B cell (primary cell): Measurements from ENCODE around the gene ME1. TPM values are rescaled to one million over a fixed set of nuclear protein-coding genes. Genes with fewer than 3 reads are reported as not detected.

Experiments
- ATAC-seq: fragments of 200-7000 bp; cut with Tn5 transposase; one replicate; pipeline ENCODE4 v1.10.0; 2021; ENCODE audit warnings: low read depth, mild to moderate bottlenecking, moderate number of reproducible peaks, moderate library complexity
- CTCF ChIA-PET: fragments of 350-600 bp; sonication (Branson Sonifier 250); formaldehyde crosslinking; loops from one replicate; lab custom pipeline; 2021; ENCODE audit warnings: antibody characterized with exemption, inconsistent platforms; lab: Charles Lee
- POLR2A ChIA-PET: fragments of 350-600 bp; sonication (Branson Sonifier 250); formaldehyde crosslinking; loops from one replicate; lab custom pipeline; 2021; ENCODE audit warnings: antibody characterized with exemption; lab: Charles Lee
- DNase-seq: peaks from one replicate; pipeline ENCODE4 v3.0.0; 2013
- H2AFZ ChIP-seq: 2 replicates; pipeline ENCODE4 v1.6.1; 2012; ENCODE audit warnings: mild to moderate bottlenecking, low read depth, low read length; ENCODE audit not compliant: insufficient read depth, poor library complexity, severe bottlenecking
- H3K27ac ChIP-seq, 2 donors: 1 replicate in 1 of 2; 2 replicates in 1 of 2; pipeline ENCODE4 v1.5.1; 2012 to 2013; ENCODE audit warnings: low read length in 2 of 2, mild to moderate bottlenecking in 2 of 2, moderate library complexity in 1 of 2
- H3K27me3 ChIP-seq, 4 experiments: fragments of 200-600 bp in 1 of 4; sonication (generic) in 1 of 4; replicated peaks in 1 of 4; 1 replicate in 2 of 4; 2 replicates in 2 of 4; pipeline versions ENCODE4 v1.6.1 to v1.7.0; 2013 to 2016; ENCODE audit warnings: low read length in 3 of 4, mild to moderate bottlenecking in 2 of 4, mixed read lengths in 1 of 4, moderate library complexity in 1 of 4; ENCODE audit not compliant: insufficient read depth in 4 of 4, control insufficient read depth in 3 of 4; ENCODE audit errors: control extremely low read depth in 1 of 4
- H3K36me3 ChIP-seq, 2 experiments: replicated peaks in 1 of 2; 1 replicate in 1 of 2; 2 replicates in 1 of 2; pipeline versions ENCODE4 v1.6.1 to v1.7.1; 2013; ENCODE audit warnings: low read length in 1 of 2; ENCODE audit not compliant: insufficient read depth in 2 of 2, control insufficient read depth in 1 of 2; ENCODE audit errors: control extremely low read depth in 1 of 2, extremely low read depth in 1 of 2
- H3K4me1 ChIP-seq, 2 donors: fragments of 200-600 bp in 1 of 2; sonication (generic) in 1 of 2; 1 replicate in 1 of 2; 2 replicates in 1 of 2; pipeline versions ENCODE4 v1.5.1 to v1.6.1; 2013 to 2017; ENCODE audit warnings: low read length in 2 of 2; ENCODE audit not compliant: control insufficient read depth in 2 of 2, insufficient read depth in 2 of 2
- H3K4me2 ChIP-seq: replicated peaks from 2 replicates; pipeline ENCODE3; 2012; ENCODE audit warnings: mild to moderate bottlenecking, low read depth, low read length; ENCODE audit not compliant: poor library complexity, severe bottlenecking
- H3K4me3 ChIP-seq, 5 experiments: fragments of 200-600 bp in 1 of 5; sonication (generic) in 1 of 5; 1 replicate in 3 of 5; 2 replicates in 2 of 5; pipeline versions ENCODE4 v1.5.1 to v1.7.0; 2011 to 2016; ENCODE audit warnings: low read length in 4 of 5, mild to moderate bottlenecking in 4 of 5, low read depth in 2 of 5, control low read depth in 1 of 5, moderate library complexity in 1 of 5; ENCODE audit not compliant: insufficient read depth in 1 of 5; ENCODE audit errors: control extremely low read depth in 1 of 5, extremely low read depth in 1 of 5
- H3K79me2 ChIP-seq: fragments of 200-600 bp; sonication (generic); one replicate; pipeline ENCODE4 v1.6.0; 2016; ENCODE audit warnings: low read length; ENCODE audit not compliant: control insufficient read depth, insufficient read depth
- H3K9ac ChIP-seq: fragments of 200-600 bp; sonication (generic); 2 replicates; pipeline ENCODE4 v1.6.1; 2017; ENCODE audit warnings: mild to moderate bottlenecking, low read length, moderate library complexity
- H3K9me3 ChIP-seq, 3 donors: one replicate each; pipeline versions ENCODE4 v1.6.1 to v1.7.1; 2013; ENCODE audit warnings: low read length in 2 of 3; ENCODE audit not compliant: control insufficient read depth in 2 of 3, insufficient read depth in 1 of 3; ENCODE audit errors: control extremely low read depth in 1 of 3
- H4K20me1 ChIP-seq: 2 replicates; pipeline ENCODE4 v1.6.0; 2012; ENCODE audit warnings: mild to moderate bottlenecking, low read length; ENCODE audit not compliant: insufficient read depth, control insufficient read depth, poor library complexity, severe bottlenecking
- H3K27ac Mint-ChIP-seq: one replicate; pipeline ENCODE4 v1.8.0; 2021; ENCODE audit warnings: mixed read lengths
- H3K27me3 Mint-ChIP-seq: one replicate; pipeline ENCODE4 v1.8.0; 2021; ENCODE audit warnings: mixed read lengths
- H3K4me1 Mint-ChIP-seq: one replicate; pipeline ENCODE4 v1.8.0; 2021; ENCODE audit warnings: mixed read lengths
- H3K4me3 Mint-ChIP-seq: one replicate; pipeline ENCODE4 v1.8.0; 2021; ENCODE audit warnings: mixed read lengths
- H3K9me3 Mint-ChIP-seq: one replicate; pipeline ENCODE4 v1.8.0; 2022; ENCODE audit warnings: mixed read lengths; ENCODE audit not compliant: insufficient read depth
- CTCF ChIP-seq: fragments of 200-600 bp; IDR thresholded peaks from one replicate; pipeline ENCODE4 v1.8.0; 2022; ENCODE audit warnings: antibody characterized with exemption, mild to moderate bottlenecking
- EZH2 ChIP-seq: IDR thresholded peaks from 2 replicates; pipeline ENCODE4 v1.6.1; 2012; ENCODE audit warnings: borderline replicate concordance, low read depth, mild to moderate bottlenecking, moderate library complexity, low read length; ENCODE audit not compliant: insufficient read depth, poor library complexity, severe bottlenecking
- WGBS: methylation state at CpG from one replicate; pipeline ENCODE4 v1.1.5; 2013; ENCODE audit warnings: missing lambda C conversion rate; ENCODE audit not compliant: insufficient coverage; 5-methylcytosine and 5-hydroxymethylcytosine counted together
- intact Hi-C: fragments of 100-400 bp; cut with micrococcal nuclease; formaldehyde crosslinking; loops from one replicate; pipeline ENCODE4 v1.10.0; 2022
- polyA plus RNA-seq: library from polyadenylated mRNA; depleted of rRNA; stranded (reverse); fragments of >200 nt; gene quantifications from 2 replicates; pipeline ENCODE4 v1.2.3, GENCODE V29; 2012
- total RNA-seq, 2 donors: library from RNA; stranded (reverse); fragments of 120-200 nt in 1 of 2; gene quantifications; 1 replicate in 1 of 2; 2 replicates in 1 of 2; pipeline versions ENCODE4 v1.2.3 to v1.2.4, GENCODE V29; 2013 to 2022

The ME1 gene
- total and polyA plus RNA-seq, 2 donors (not counting 1 experiment from before 2014, with no cell fraction given): not detected

- DNase-seq: no peak
- Histone ChIP-seq H4K20me1 (no peaks in the 10 kb centered on the region), H2AFZ (no peak overlapping the region), H3K4me1 (no peaks in the 10 kb centered on the region), H3K9ac (no peak overlapping the region), H3K27me3 (no peaks in the 10 kb centered on the region), H3K4me3 (no peak overlapping the region), H3K27ac (no peak overlapping the region), H3K79me2 (no peaks in the 10 kb centered on the region), H3K4me2 (no peak overlapping the region), H3K36me3 (no peaks in the 10 kb centered on the region), H3K9me3 (no peaks in the 10 kb centered on the region)
- ChIA-PET POLR2A (no interaction called here), CTCF (no interaction called here)
- no peaks in the 10 kb centered on the region for H3K27me3 Mint-ChIP-seq
- H3K4me3 Mint-ChIP-seq: no peak overlapping the region
- intact Hi-C loops: no loop called here
- no peaks in the 10 kb centered on the region for H3K9me3 Mint-ChIP-seq
- no peak for ATAC-seq
- no peak overlapping the region for H3K27ac Mint-ChIP-seq
- H3K4me1 Mint-ChIP-seq: no peaks in the 10 kb centered on the region
- TF ChIP-seq EZH2 (no peak), CTCF (no peak)
Observed at GRCh38 chr6:83260577-83260976, 170.3 kb downstream of the ME1 start.

GRCh38 chr6:83258517-83258916, 172.3 kb downstream of the ME1 start:
- Mint-ChIP-seq H3K27me3 (no peaks in the 10 kb centered on the region), H3K9me3 (no peaks in the 10 kb centered on the region), H3K4me3 (no peak overlapping the region), H3K27ac (no peak overlapping the region), H3K4me1 (no peaks in the 10 kb centered on the region)
- no peaks in the 10 kb centered on the region for H4K20me1 ChIP-seq
- no peak for ATAC-seq
- H3K4me3 ChIP-seq: no peak overlapping the region
- no CpG with 5 or more reads among the region's 1 CpG for WGBS
- POLR2A ChIA-PET: no interaction called here
- CTCF ChIA-PET: no interaction called here
- no peak overlapping the region for H3K27ac ChIP-seq
- H3K79me2 ChIP-seq: no peaks in the 10 kb centered on the region
- H3K9me3 ChIP-seq: no peaks in the 10 kb centered on the region
- H3K4me1 ChIP-seq: no peaks in the 10 kb centered on the region
- TF ChIP-seq CTCF (no peak), EZH2 (no peak)
- no peak for DNase-seq
- H2AFZ ChIP-seq: no peak overlapping the region
- no peaks in the 10 kb centered on the region for H3K36me3 ChIP-seq
- no peak overlapping the region for H3K9ac ChIP-seq
- H3K4me2 ChIP-seq: no peak overlapping the region
- no peaks in the 10 kb centered on the region for H3K27me3 ChIP-seq
- intact Hi-C loops: no loop called here
